HepG2 (cell line): ENCODE results near the gene ARIH1. TPM values are rescaled to one million over a fixed set of nuclear protein-coding genes. Genes with fewer than 3 reads are reported as not detected.

Experiments
- ATAC-seq: fragments of 200-7000 bp; cut with Tn5 transposase; 3 replicates; pipeline ENCODE4 v1.9.1; 2020; ENCODE audit warnings: mild to moderate bottlenecking, moderate library complexity
- BruUV-seq: library from RNA; stranded (reverse); fragments of 400-500 nt; replicated peaks from 2 replicates; lab custom pipeline; 2021; lab: Mats Ljungman, UMichigan
- CTCF ChIA-PET: fragments of 300-600 bp; formaldehyde crosslinking; extraction: SDS; loops from one replicate; lab custom pipeline; 2021; ENCODE audit warnings: low total read pairs, inconsistent platforms, low intra/inter-chr PET ratio; lab: Yijun Ruan, JAX
- POLR2A ChIA-PET: fragments of 350-600 bp; sonication (Branson Sonifier 250); formaldehyde crosslinking; loops from one replicate; lab custom pipeline; 2020; ENCODE audit warnings: antibody characterized with exemption, inconsistent platforms; lab: Yijun Ruan, JAX
- DNase-seq: peaks from one replicate; pipeline ENCODE4 v3.0.0-alpha.2; 2015; ENCODE audit warnings: low spot score
- FAIRE-seq: peaks from 3 replicates; lab custom pipeline; 2011; peaks lifted over from hg19 to GRCh38; lab: Jason Lieb, UNC
- H2AFZ ChIP-seq: one replicate; pipeline ENCODE4 v1.6.1; 2011; ENCODE audit warnings: low read length, inconsistent platforms
- H3K27ac ChIP-seq: fragments of 300-600 bp; 3 replicates; pipeline ENCODE4 v1.8.0; 2011; ENCODE audit warnings: mixed run types, mild to moderate bottlenecking, mixed read lengths, low read length, inconsistent platforms; ENCODE audit not compliant: insufficient read depth; ENCODE audit errors: extremely low read length
- H3K27me3 ChIP-seq, 2 experiments: fragments of 200-600 bp in 1 of 2; 2 replicates in 1 of 2; 3 replicates in 1 of 2; pipeline versions ENCODE4 v1.6.0 to v1.8.0; 2011; ENCODE audit warnings: low read length in 2 of 2, mild to moderate bottlenecking in 2 of 2, moderate library complexity in 2 of 2, inconsistent platforms in 1 of 2; ENCODE audit not compliant: insufficient read depth in 2 of 2, control insufficient read depth in 1 of 2
- H3K36me3 ChIP-seq, 2 experiments: fragments of 200-600 bp in 1 of 2; replicated peaks in 1 of 2; 2 replicates in 1 of 2; 3 replicates in 1 of 2; pipeline versions ENCODE4 v1.5.1 to v1.8.0; 2011; ENCODE audit warnings: low read length in 2 of 2, inconsistent platforms in 1 of 2; ENCODE audit not compliant: insufficient read depth in 2 of 2, control insufficient read depth in 1 of 2
- H3K4me1 ChIP-seq: 2 replicates; pipeline ENCODE4 v1.5.1; 2012; ENCODE audit warnings: low read length, inconsistent platforms; ENCODE audit not compliant: insufficient read depth
- H3K4me2 ChIP-seq: 2 replicates; pipeline ENCODE4 v1.6.0; 2011; ENCODE audit warnings: low read depth, low read length, inconsistent platforms
- H3K4me3 ChIP-seq, 3 experiments: fragments of 200-600 bp in 1 of 3; sonication (generic), shearing (Covaris generic) in 1 of 3; replicated peaks in 1 of 3; 2 replicates each; pipeline ENCODE4 v1.5.1; 2011 to 2016; ENCODE audit warnings: low read length in 3 of 3, inconsistent platforms in 2 of 3, low read depth in 2 of 3, mild to moderate bottlenecking in 2 of 3, control low read depth in 1 of 3, mixed read lengths in 1 of 3; ENCODE audit not compliant: insufficient read depth in 1 of 3
- H3K79me2 ChIP-seq: one replicate; pipeline ENCODE4 v1.6.1; 2011; ENCODE audit warnings: low read length, inconsistent platforms; ENCODE audit not compliant: insufficient read depth
- H3K9ac ChIP-seq: 2 replicates; pipeline ENCODE4 v1.6.0; 2011; ENCODE audit warnings: mild to moderate bottlenecking, low read depth, low read length, inconsistent platforms; ENCODE audit not compliant: insufficient read depth
- H3K9me3 ChIP-seq: 2 replicates; pipeline ENCODE4 v1.5.1; 2012; ENCODE audit warnings: mild to moderate bottlenecking, low read length
- H4K20me1 ChIP-seq: 2 replicates; pipeline ENCODE4 v1.6.0; 2011; ENCODE audit warnings: inconsistent platforms, mild to moderate bottlenecking, low read length, moderate library complexity; ENCODE audit not compliant: insufficient read depth
- AKNA ChIP-seq: sonication (generic); formaldehyde crosslinking; IDR thresholded peaks from 2 replicates; pipeline ENCODE4 v1.4.0; 2020; ENCODE audit warnings: missing genetic modification reagents, borderline replicate concordance
- ATF3 ChIP-seq: sonication (generic); formaldehyde crosslinking; IDR thresholded peaks from 2 replicates; pipeline ENCODE4 v1.4.0; 2020; ENCODE audit warnings: missing genetic modification reagents
- CHD4 ChIP-seq: fragments of 200-600 bp; sonication (generic); IDR thresholded peaks from 2 replicates; pipeline ENCODE4 v1.7.0; 2017; ENCODE audit warnings: mild to moderate bottlenecking, low read length, borderline replicate concordance
- DMAP1 ChIP-seq: IDR thresholded peaks from 2 replicates; pipeline ENCODE4 v1.6.1; 2016
- GLI4 ChIP-seq: sonication (generic); formaldehyde crosslinking; IDR thresholded peaks from 2 replicates; pipeline ENCODE4 v1.5.1; 2020; ENCODE audit warnings: missing genetic modification reagents, mild to moderate bottlenecking, moderate library complexity, borderline replicate concordance
- HMGA1 ChIP-seq: sonication (generic); formaldehyde crosslinking; conservative IDR thresholded peaks from 2 replicates; pipeline ENCODE4 v1.4.0; 2020; ENCODE audit warnings: missing genetic modification reagents
- HOXD1 ChIP-seq: sonication (generic); formaldehyde crosslinking; IDR thresholded peaks from 2 replicates; pipeline ENCODE4 v1.5.0; 2020; ENCODE audit warnings: missing genetic modification reagents
- MED1 ChIP-seq: sonication (generic); formaldehyde crosslinking; IDR thresholded peaks from 2 replicates; pipeline ENCODE4 v1.4.0; 2020; ENCODE audit warnings: missing genetic modification reagents
- PAF1 ChIP-seq: IDR thresholded peaks from 2 replicates; pipeline ENCODE4 v1.6.1; 2016; ENCODE audit warnings: missing genetic modification reagents, missing compliant biosample characterization
- PHF8 ChIP-seq: sonication (generic); formaldehyde crosslinking; IDR thresholded peaks from 2 replicates; pipeline ENCODE4 v1.5.0; 2020; ENCODE audit warnings: missing genetic modification reagents
- RBFOX2 ChIP-seq: fragments of 200-400 bp; formaldehyde crosslinking; IDR thresholded peaks from 2 replicates; pipeline ENCODE4 v1.6.1; 2017; ENCODE audit warnings: low read depth, mild to moderate bottlenecking, low read length
- ZNF619 ChIP-seq: sonication (generic); formaldehyde crosslinking; IDR thresholded peaks from 2 replicates; pipeline ENCODE4 v1.4.0; 2020; ENCODE audit warnings: mild to moderate bottlenecking, missing genetic modification reagents
- ZNF644 ChIP-seq: IDR thresholded peaks from 2 replicates; pipeline ENCODE4 v1.6.1; 2016; ENCODE audit warnings: low read depth
- ZNF672 ChIP-seq: sonication (generic); formaldehyde crosslinking; IDR thresholded peaks from 2 replicates; pipeline ENCODE4 v1.8.1; 2022; ENCODE audit warnings: missing genetic modification reagents
- in situ Hi-C: cut with HindIII; loops from 2 replicates; pipeline ENCODE4 v1.10.0; 2017; ENCODE audit warnings: low pct_unique_long_range_greater_than_20kb; ENCODE audit not compliant: extremely low pct_ligation_motif_present
- intact Hi-C: fragments of 100-400 bp; cut with micrococcal nuclease; formaldehyde crosslinking; loops from one replicate; pipeline ENCODE4 v1.10.0; 2022; ENCODE audit not compliant: unreplicated experiment
- polyA plus RNA-seq, 8 experiments: library from polyadenylated mRNA; depleted of rRNA in 3 of 8; stranded (reverse) in 7 of 8; unstranded in 1 of 8; fragments of >200 nt; fragmentation: Illumina TruSeq in 4 of 8; extraction: Trizol in 4 of 8; gene quantifications; 2 replicates each; pipeline versions ENCODE4 v1.2.1 to v1.2.3, GENCODE V29; 2011 to 2016; ENCODE audit warnings: low read depth in 4 of 8, missing spikeins in 1 of 8, mixed read lengths in 1 of 8; ENCODE audit not compliant: insufficient read depth in 1 of 8
- total RNA-seq, 5 experiments: library from RNA; depleted of rRNA; stranded (reverse); fragments of >200 nt; fragmentation: Illumina TruSeq; extraction: Trizol; gene quantifications; 2 replicates each; pipeline ENCODE4 v1.2.3, GENCODE V29; 2016; ENCODE audit warnings: low read depth in 1 of 5

ARIH1 gene
- total and polyA plus RNA-seq, 2 of the 13 experiments (the other 11 are each of a cell fraction or from before 2014, with no cell fraction given): 38.8 to 59.8 TPM

- BruUV-seq: no TSS peak
- Histone ChIP-seq H3K36me3 (peaks cover 0 to 11% of the 10 kb centered on the region in 2 experiments; a peak in 2 of 5 replicates), H3K4me1 (no peaks in the 10 kb centered on the region), H3K27ac (no peak overlapping the region), H3K9ac (no peak overlapping the region), H3K9me3 (no peaks in the 10 kb centered on the region), H4K20me1 (no peaks in the 10 kb centered on the region), H2AFZ (no peak overlapping the region), H3K4me2 (no peak overlapping the region), H3K4me3 (no peak overlapping the region), H3K27me3 (no peaks in the 10 kb centered on the region), H3K79me2 (peaks cover 12% of the 10 kb centered on the region)
- ChIA-PET POLR2A (no interaction called here), CTCF (no interaction called here)
- no peak for TF ChIP-seq HMGA1
- no peak for TF ChIP-seq HOXD1 (CRISPR knock-in tag)
- no peak for TF ChIP-seq GLI4 (CRISPR knock-in tag)
- TF ChIP-seq ZNF672 (CRISPR knock-in tag): no peak
- no peak for TF ChIP-seq ZNF644 (CRISPR knock-in tag)
- TF ChIP-seq ATF3 (CRISPR knock-in tag): no peak
- TF ChIP-seq MED1: no peak
- TF ChIP-seq AKNA: no peak
- TF ChIP-seq ZNF619 (CRISPR knock-in tag): no peak
- no peak for TF ChIP-seq PHF8 (CRISPR knock-in tag)
- no peak for TF ChIP-seq RBFOX2
- TF ChIP-seq CHD4: no peak
- TF ChIP-seq PAF1: no peak
- no peak for TF ChIP-seq DMAP1 (CRISPR knock-in tag)
- FAIRE-seq (no peak), DNase-seq (no peak), ATAC-seq (no peak)
- in situ Hi-C loops: no loop called here
- intact Hi-C loops: no loop called here
Observed at GRCh38 chr15:72541674-72542073, 67.5 kb downstream of the ARIH1 start.
